HepG2 (cell line): ENCODE results near the gene KHK. TPM values are rescaled to one million over a fixed set of nuclear protein-coding genes. Genes with fewer than 3 reads are reported as not detected.

Experiments
- AGO1 ChIP-seq: fragments of 200-400 bp; formaldehyde crosslinking; IDR thresholded peaks from 2 replicates; pipeline ENCODE4 v1.6.1; 2017; ENCODE audit warnings: mild to moderate bottlenecking, low read depth, low read length, moderate library complexity; ENCODE audit not compliant: poor library complexity, severe bottlenecking
- JDP2 ChIP-seq: sonication (generic); formaldehyde crosslinking; IDR thresholded peaks from 2 replicates; pipeline ENCODE4 v1.8.1; 2022; ENCODE audit warnings: missing genetic modification reagents, borderline replicate concordance
- KDM2A ChIP-seq: sonication (generic); formaldehyde crosslinking; IDR thresholded peaks from 2 replicates; pipeline ENCODE4 v1.4.0; 2020; ENCODE audit warnings: low read depth, missing genetic modification reagents, borderline replicate concordance
- KDM6A ChIP-seq: IDR thresholded peaks from 2 replicates; pipeline ENCODE4 v1.6.1; 2016; ENCODE audit warnings: low read depth
- MBD4 ChIP-seq: IDR thresholded peaks from 2 replicates; pipeline ENCODE4 v1.6.1; 2012; ENCODE audit warnings: low read length, inconsistent platforms, borderline replicate concordance
- MEIS1 ChIP-seq: sonication (generic); formaldehyde crosslinking; IDR thresholded peaks from 2 replicates; pipeline ENCODE4 v1.9.0; 2021; ENCODE audit warnings: mild to moderate bottlenecking, missing genetic modification reagents, moderate library complexity, borderline replicate concordance
- MEIS2 ChIP-seq: sonication (generic); formaldehyde crosslinking; IDR thresholded peaks from 2 replicates; pipeline ENCODE4 v1.9.0; 2021; ENCODE audit warnings: mild to moderate bottlenecking, missing genetic modification reagents
- NPAS2 ChIP-seq: sonication (generic); formaldehyde crosslinking; IDR thresholded peaks from 2 replicates; pipeline ENCODE4 v1.8.0; 2022; ENCODE audit warnings: mild to moderate bottlenecking, missing genetic modification reagents, borderline replicate concordance
- POLR2A ChIP-seq, 2 experiments: IDR thresholded peaks; 2 replicates each; pipeline ENCODE4 v1.6.1; 2011; ENCODE audit warnings: low read depth in 2 of 2, low read length in 2 of 2, mild to moderate bottlenecking in 1 of 2, moderate library complexity in 1 of 2; ENCODE audit not compliant: insufficient read depth in 1 of 2
- REXO4 ChIP-seq: sonication (generic); formaldehyde crosslinking; IDR thresholded peaks from 2 replicates; pipeline ENCODE4 v1.8.0; 2022; ENCODE audit warnings: missing genetic modification reagents, mild to moderate bottlenecking, borderline replicate concordance
- SAFB2 ChIP-seq: sonication (generic); formaldehyde crosslinking; IDR thresholded peaks from 2 replicates; pipeline ENCODE4 v1.5.1; 2020; ENCODE audit warnings: missing genetic modification reagents, low read depth, mild to moderate bottlenecking, borderline replicate concordance
- SETDB1 ChIP-seq: sonication (generic); formaldehyde crosslinking; IDR thresholded peaks from 2 replicates; pipeline ENCODE4 v1.5.1; 2020; ENCODE audit warnings: missing genetic modification reagents, mild to moderate bottlenecking, borderline replicate concordance
- SNRNP70 ChIP-seq: fragments of 200-400 bp; formaldehyde crosslinking; IDR thresholded peaks from 2 replicates; pipeline ENCODE4 v1.6.1; 2017; ENCODE audit warnings: mild to moderate bottlenecking, low read depth, low read length, moderate library complexity
- SOX6 ChIP-seq, 2 experiments: fragments of 450-650 bp in 1 of 2; sonication (generic) in 1 of 2; formaldehyde crosslinking in 1 of 2; IDR thresholded peaks; 2 replicates each; pipeline versions ENCODE4 v1.4.0 to v1.6.1; 2017 to 2020; ENCODE audit warnings: antibody characterized with exemption in 1 of 2, mild to moderate bottlenecking in 1 of 2, missing genetic modification reagents in 1 of 2
- TAF1 ChIP-seq: sonication (generic); formaldehyde crosslinking; IDR thresholded peaks from 2 replicates; pipeline ENCODE4 v1.4.0; 2020; ENCODE audit warnings: missing genetic modification reagents
- ZNF138 ChIP-seq: sonication (generic); formaldehyde crosslinking; IDR thresholded peaks from 2 replicates; pipeline ENCODE4 v1.5.0; 2020; ENCODE audit warnings: mild to moderate bottlenecking, low read depth, missing genetic modification reagents
- ZNF296 ChIP-seq: sonication (generic); formaldehyde crosslinking; conservative IDR thresholded peaks from 2 replicates; pipeline ENCODE4 v1.5.0; 2020; ENCODE audit warnings: mild to moderate bottlenecking, missing genetic modification reagents
- ZNF383 ChIP-seq: sonication (generic); formaldehyde crosslinking; IDR thresholded peaks from 2 replicates; pipeline ENCODE4 v1.4.0; 2020; ENCODE audit warnings: missing genetic modification reagents, mild to moderate bottlenecking, borderline replicate concordance
- ZNF709 ChIP-seq: sonication (generic); formaldehyde crosslinking; IDR thresholded peaks from 2 replicates; pipeline ENCODE4 v1.5.0; 2020; ENCODE audit warnings: mild to moderate bottlenecking, missing genetic modification reagents
- polyA plus RNA-seq, 8 experiments: library from polyadenylated mRNA; depleted of rRNA in 3 of 8; stranded (reverse) in 7 of 8; unstranded in 1 of 8; fragments of >200 nt; fragmentation: Illumina TruSeq in 4 of 8; extraction: Trizol in 4 of 8; gene quantifications; 2 replicates each; pipeline versions ENCODE4 v1.2.1 to v1.2.3, GENCODE V29; 2011 to 2016; ENCODE audit warnings: low read depth in 4 of 8, missing spikeins in 1 of 8, mixed read lengths in 1 of 8; ENCODE audit not compliant: insufficient read depth in 1 of 8
- total RNA-seq, 5 experiments: library from RNA; depleted of rRNA; stranded (reverse); fragments of >200 nt; fragmentation: Illumina TruSeq; extraction: Trizol; gene quantifications; 2 replicates each; pipeline ENCODE4 v1.2.3, GENCODE V29; 2016; ENCODE audit warnings: low read depth in 1 of 5
- TF ChIP-seq, protein P1 (sequence below): sonication (generic); formaldehyde crosslinking; IDR thresholded peaks from 2 replicates; pipeline ENCODE4 v1.4.0; 2020; ENCODE audit warnings: missing genetic modification reagents, mild to moderate bottlenecking, borderline replicate concordance
- TF ChIP-seq, protein P2 (sequence below): sonication (generic); formaldehyde crosslinking; IDR thresholded peaks from 2 replicates; pipeline ENCODE4 v1.5.0; 2020; ENCODE audit warnings: missing genetic modification reagents
- TF ChIP-seq, protein P3 (sequence below): sonication (generic); formaldehyde crosslinking; IDR thresholded peaks from 2 replicates; pipeline ENCODE4 v1.4.0; 2020; ENCODE audit warnings: missing genetic modification reagents
- TF ChIP-seq, protein P4 (sequence below): sonication (generic); formaldehyde crosslinking; IDR thresholded peaks from 2 replicates; pipeline ENCODE4 v1.8.0; 2022; ENCODE audit warnings: missing genetic modification reagents, mild to moderate bottlenecking, borderline replicate concordance
- TF ChIP-seq, protein P5 (sequence below): IDR thresholded peaks from 2 replicates; pipeline ENCODE4 v1.6.1; 2016; ENCODE audit warnings: low read depth, borderline replicate concordance

The KHK gene
- total and polyA plus RNA-seq, 2 of the 13 experiments (the other 11 are each of a cell fraction or from before 2014, with no cell fraction given): 40.9 to 99.2 TPM

DNA sequence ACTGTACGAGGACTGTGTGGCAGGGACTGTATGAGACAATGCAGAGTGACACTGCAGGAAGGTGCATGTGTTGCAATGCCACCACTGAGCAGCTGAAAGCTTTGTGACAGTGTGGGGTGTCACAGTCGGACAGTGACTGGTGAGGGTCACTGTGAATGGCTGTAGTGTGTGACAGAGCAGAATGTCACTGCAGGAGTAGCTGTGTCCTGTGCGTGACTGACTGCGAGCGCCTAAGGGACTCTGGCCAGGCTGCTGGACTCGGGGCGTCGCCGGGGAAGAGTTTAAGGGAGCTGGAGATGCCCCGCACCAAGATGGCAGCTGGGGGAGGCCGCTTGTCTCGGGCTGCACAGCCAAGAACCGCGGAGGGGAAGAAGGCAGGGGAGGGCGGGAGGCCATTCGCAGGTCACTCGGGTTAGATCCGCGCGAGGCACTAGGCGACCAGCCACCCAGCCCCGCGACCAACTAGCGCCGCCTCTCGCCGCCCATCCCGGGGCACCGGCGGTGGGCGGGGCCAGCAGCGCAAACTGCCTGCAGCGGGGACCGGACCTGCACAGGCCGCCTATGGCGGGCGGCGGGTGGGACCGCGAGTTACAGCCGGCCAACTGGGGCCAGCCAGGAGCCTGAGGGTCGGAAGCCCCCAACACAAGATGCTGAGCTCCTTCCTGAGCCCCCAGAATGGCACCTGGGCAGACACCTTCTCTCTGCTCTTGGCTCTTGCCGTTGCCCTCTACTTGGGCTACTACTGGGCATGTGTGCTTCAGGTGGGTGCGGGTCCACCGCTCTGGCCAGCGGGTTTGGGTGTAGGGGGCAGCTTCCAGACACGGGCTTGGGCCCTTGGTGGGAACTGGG lies 37.0 kb downstream of the KHK start, which contains the start of gene ABHD1 (continued):
- no peak; the same call in 1 of the 2 replicates for TF ChIP-seq TAF1 (CRISPR knock-in tag)
- TF ChIP-seq ZNF709 (CRISPR knock-in tag): no peak
- TF ChIP-seq KDM6A (CRISPR knock-in tag): no peak
- TF ChIP-seq MEIS1: peak; percentile 86
- TF ChIP-seq REXO4: no peak
- TF ChIP-seq KDM2A (CRISPR knock-in tag): peak; percentile 90
- TF ChIP-seq AGO1: peak; percentile 57
- no peak for TF ChIP-seq ZNF138 (CRISPR knock-in tag)
- TF ChIP-seq, protein P1, sequence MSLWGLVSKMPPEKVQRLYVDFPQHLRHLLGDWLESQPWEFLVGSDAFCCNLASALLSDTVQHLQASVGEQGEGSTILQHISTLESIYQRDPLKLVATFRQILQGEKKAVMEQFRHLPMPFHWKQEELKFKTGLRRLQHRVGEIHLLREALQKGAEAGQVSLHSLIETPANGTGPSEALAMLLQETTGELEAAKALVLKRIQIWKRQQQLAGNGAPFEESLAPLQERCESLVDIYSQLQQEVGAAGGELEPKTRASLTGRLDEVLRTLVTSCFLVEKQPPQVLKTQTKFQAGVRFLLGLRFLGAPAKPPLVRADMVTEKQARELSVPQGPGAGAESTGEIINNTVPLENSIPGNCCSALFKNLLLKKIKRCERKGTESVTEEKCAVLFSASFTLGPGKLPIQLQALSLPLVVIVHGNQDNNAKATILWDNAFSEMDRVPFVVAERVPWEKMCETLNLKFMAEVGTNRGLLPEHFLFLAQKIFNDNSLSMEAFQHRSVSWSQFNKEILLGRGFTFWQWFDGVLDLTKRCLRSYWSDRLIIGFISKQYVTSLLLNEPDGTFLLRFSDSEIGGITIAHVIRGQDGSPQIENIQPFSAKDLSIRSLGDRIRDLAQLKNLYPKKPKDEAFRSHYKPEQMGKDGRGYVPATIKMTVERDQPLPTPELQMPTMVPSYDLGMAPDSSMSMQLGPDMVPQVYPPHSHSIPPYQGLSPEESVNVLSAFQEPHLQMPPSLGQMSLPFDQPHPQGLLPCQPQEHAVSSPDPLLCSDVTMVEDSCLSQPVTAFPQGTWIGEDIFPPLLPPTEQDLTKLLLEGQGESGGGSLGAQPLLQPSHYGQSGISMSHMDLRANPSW (CRISPR knock-in tag): no peak
- TF ChIP-seq, protein P2, sequence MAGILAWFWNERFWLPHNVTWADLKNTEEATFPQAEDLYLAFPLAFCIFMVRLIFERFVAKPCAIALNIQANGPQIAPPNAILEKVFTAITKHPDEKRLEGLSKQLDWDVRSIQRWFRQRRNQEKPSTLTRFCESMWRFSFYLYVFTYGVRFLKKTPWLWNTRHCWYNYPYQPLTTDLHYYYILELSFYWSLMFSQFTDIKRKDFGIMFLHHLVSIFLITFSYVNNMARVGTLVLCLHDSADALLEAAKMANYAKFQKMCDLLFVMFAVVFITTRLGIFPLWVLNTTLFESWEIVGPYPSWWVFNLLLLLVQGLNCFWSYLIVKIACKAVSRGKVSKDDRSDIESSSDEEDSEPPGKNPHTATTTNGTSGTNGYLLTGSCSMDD (CRISPR knock-in tag): peak; percentile 13; the same call in 1 of the 2 replicates
- no peak for TF ChIP-seq ZNF296 (CRISPR knock-in tag)
- TF ChIP-seq NPAS2 (CRISPR knock-in tag): no peak
- TF ChIP-seq SAFB2: peak; percentile 92; the same call in 1 of the 2 replicates
- TF ChIP-seq SETDB1 (CRISPR knock-in tag): no peak
- TF ChIP-seq JDP2 (CRISPR knock-in tag): no peak
- peak; percentile 27 to 90 for TF ChIP-seq POLR2A (IDR thresholded peaks at IDR 0.05; ENCODE audit: insufficient read depth in 1 of 2, low read depth in 2 of 2, low read length in 2 of 2)
- TF ChIP-seq, protein P3, sequence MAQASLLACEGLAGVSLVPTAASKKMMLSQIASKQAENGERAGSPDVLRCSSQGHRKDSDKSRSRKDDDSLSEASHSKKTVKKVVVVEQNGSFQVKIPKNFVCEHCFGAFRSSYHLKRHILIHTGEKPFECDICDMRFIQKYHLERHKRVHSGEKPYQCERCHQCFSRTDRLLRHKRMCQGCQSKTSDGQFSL (CRISPR knock-in tag): no peak
- TF ChIP-seq, protein P4, sequence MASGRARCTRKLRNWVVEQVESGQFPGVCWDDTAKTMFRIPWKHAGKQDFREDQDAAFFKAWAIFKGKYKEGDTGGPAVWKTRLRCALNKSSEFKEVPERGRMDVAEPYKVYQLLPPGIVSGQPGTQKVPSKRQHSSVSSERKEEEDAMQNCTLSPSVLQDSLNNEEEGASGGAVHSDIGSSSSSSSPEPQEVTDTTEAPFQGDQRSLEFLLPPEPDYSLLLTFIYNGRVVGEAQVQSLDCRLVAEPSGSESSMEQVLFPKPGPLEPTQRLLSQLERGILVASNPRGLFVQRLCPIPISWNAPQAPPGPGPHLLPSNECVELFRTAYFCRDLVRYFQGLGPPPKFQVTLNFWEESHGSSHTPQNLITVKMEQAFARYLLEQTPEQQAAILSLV (CRISPR knock-in tag): peak; percentile 71; the same call in 1 of the 2 replicates
- no peak for TF ChIP-seq MBD4
- no peak for TF ChIP-seq ZNF383 (CRISPR knock-in tag)
- TF ChIP-seq MEIS2 (CRISPR knock-in tag): peak; percentile 66; the same call in 1 of the 2 replicates
- TF ChIP-seq, protein P5, sequence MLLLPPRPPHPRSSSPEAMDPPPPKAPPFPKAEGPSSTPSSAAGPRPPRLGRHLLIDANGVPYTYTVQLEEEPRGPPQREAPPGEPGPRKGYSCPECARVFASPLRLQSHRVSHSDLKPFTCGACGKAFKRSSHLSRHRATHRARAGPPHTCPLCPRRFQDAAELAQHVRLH (CRISPR knock-in tag): peak; percentile 79; the same call in 1 of the 2 replicates
- TF ChIP-seq SNRNP70: no peak
- no peak for TF ChIP-seq SOX6 (IDR thresholded peaks at IDR 0.05)
- TF ChIP-seq SOX6 (CRISPR knock-in tag; IDR thresholded peaks at IDR 0.05): peak; percentile 58
